GM23338 (cell line): ENCODE results near the gene SLC22A4. TPM values are rescaled to one million over a fixed set of nuclear protein-coding genes. Genes with fewer than 3 reads are reported as not detected.

ENCODE experiments used
- ATAC-seq: fragments of 200-7000 bp; cut with Tn5 transposase; 3 replicates; pipeline ENCODE4 v1.9.1; 2020
- DNase-seq: peaks from one replicate; pipeline ENCODE4 v3.0.0-alpha.2; 2015; ENCODE audit warnings: low spot score
- H2AFZ ChIP-seq: fragments of 200-600 bp; sonication (generic); 2 replicates; pipeline ENCODE4 v1.8.0; 2016; ENCODE audit warnings: antibody characterized with exemption, mild to moderate bottlenecking, moderate library complexity
- H3F3A ChIP-seq: fragments of 200-600 bp; sonication (generic); replicated peaks from 2 replicates; pipeline ENCODE4 v1.8.0; 2017; ENCODE audit warnings: antibody characterized with exemption, mixed run types, low read depth
- H3K27ac ChIP-seq: fragments of 200-600 bp; sonication (generic); 2 replicates; pipeline ENCODE4 v1.6.1; 2016; ENCODE audit warnings: low read depth
- H3K27me3 ChIP-seq: fragments of 200-600 bp; sonication (generic); 2 replicates; pipeline ENCODE4 v1.8.0; 2016; ENCODE audit warnings: mild to moderate bottlenecking, mixed run types, moderate library complexity; ENCODE audit not compliant: insufficient read depth
- H3K36me3 ChIP-seq: fragments of 200-600 bp; sonication (generic); 2 replicates; pipeline ENCODE4 v1.8.0; 2016; ENCODE audit warnings: mild to moderate bottlenecking; ENCODE audit not compliant: insufficient read depth
- H3K4me1 ChIP-seq: fragments of 200-600 bp; sonication (generic); 2 replicates; pipeline ENCODE4 v1.8.0; 2016; ENCODE audit warnings: mild to moderate bottlenecking, moderate library complexity; ENCODE audit not compliant: insufficient read depth
- H3K4me2 ChIP-seq: fragments of 200-600 bp; sonication (generic); 2 replicates; pipeline ENCODE4 v1.7.1; 2017; ENCODE audit warnings: mixed run types
- H3K4me3 ChIP-seq: fragments of 200-600 bp; sonication (generic); 2 replicates; pipeline ENCODE4 v1.6.1; 2016; ENCODE audit warnings: mixed run types
- H3K79me2 ChIP-seq: fragments of 200-600 bp; sonication (generic); replicated peaks from 2 replicates; pipeline ENCODE4 v1.8.0; 2017; ENCODE audit warnings: mild to moderate bottlenecking; ENCODE audit not compliant: insufficient read depth
- H3K9me2 ChIP-seq: fragments of 200-600 bp; sonication (generic); 2 replicates; pipeline ENCODE4 v1.8.0; 2017; ENCODE audit not compliant: insufficient read depth
- H4K20me1 ChIP-seq: fragments of 200-600 bp; sonication (generic); replicated peaks from 2 replicates; pipeline ENCODE4 v1.8.0; 2017; ENCODE audit warnings: mild to moderate bottlenecking; ENCODE audit not compliant: insufficient read depth
- H3K27ac Mint-ChIP-seq: 2 replicates; pipeline ENCODE4 v1.8.0; 2020; ENCODE audit warnings: inconsistent platforms, mild to moderate bottlenecking, moderate library complexity, mixed read lengths
- H3K27me3 Mint-ChIP-seq: 3 replicates; pipeline ENCODE4 v1.8.0; 2022; ENCODE audit warnings: low read depth, mild to moderate bottlenecking, moderate library complexity, mixed read lengths, inconsistent platforms; ENCODE audit not compliant: insufficient read depth, poor library complexity
- H3K36me3 Mint-ChIP-seq: 3 replicates; pipeline ENCODE4 v1.8.0; 2021; ENCODE audit warnings: low read depth, mild to moderate bottlenecking, inconsistent platforms, moderate library complexity, mixed read lengths
- H3K4me1 Mint-ChIP-seq: 3 replicates; pipeline ENCODE4 v1.8.0; 2020; ENCODE audit warnings: mild to moderate bottlenecking, inconsistent platforms, mixed read lengths
- H3K4me3 Mint-ChIP-seq: 3 replicates; pipeline ENCODE4 v1.8.0; 2021; ENCODE audit warnings: moderate library complexity, mild to moderate bottlenecking, inconsistent platforms, mixed read lengths
- H3K9me3 Mint-ChIP-seq: 3 replicates; pipeline ENCODE4 v1.8.0; 2020; ENCODE audit warnings: moderate library complexity, mild to moderate bottlenecking, inconsistent platforms, mixed read lengths
- CREB1 ChIP-seq: fragments of 250-450 bp; sonication (Bioruptor Pico); IDR thresholded peaks from 2 replicates; pipeline ENCODE4 v1.5.0; 2020; ENCODE audit warnings: low read depth, mild to moderate bottlenecking, moderate library complexity
- EZH2phosphoT487 ChIP-seq: fragments of 200-600 bp; sonication (generic); IDR thresholded peaks from one replicate; pipeline ENCODE4 v1.8.1; 2018; ENCODE audit warnings: antibody characterized with exemption; ENCODE audit not compliant: unreplicated experiment
- STAT1 ChIP-seq: IDR thresholded peaks from one replicate; pipeline ENCODE4 v1.6.1; 2016; ENCODE audit warnings: antibody characterized with exemption; ENCODE audit not compliant: unreplicated experiment
- ZNF114 ChIP-seq: fragments of 250-450 bp; sonication (Bioruptor Pico); IDR thresholded peaks from 2 replicates; pipeline ENCODE4 v1.5.0; 2020; ENCODE audit warnings: mild to moderate bottlenecking, moderate library complexity
- ZNF331 ChIP-seq: fragments of 250-450 bp; sonication (Bioruptor Pico); IDR thresholded peaks from 2 replicates; pipeline ENCODE4 v1.5.0; 2020; ENCODE audit warnings: low read depth, mild to moderate bottlenecking, moderate library complexity
- ZNF462 ChIP-seq: fragments of 250-450 bp; sonication (Bioruptor Pico); IDR thresholded peaks from 2 replicates; pipeline ENCODE4 v1.5.0; 2020; ENCODE audit warnings: mild to moderate bottlenecking, moderate library complexity
- polyA plus RNA-seq: library from polyadenylated mRNA; unstranded; fragments of >200 nt; fragmentation: Nextera tagmentation; extraction: Ambion mirVana; gene quantifications from 2 replicates; pipeline ENCODE4 v1.2.1, GENCODE V29; 2016
- total RNA-seq: library from RNA; depleted of rRNA; stranded (reverse); fragments of >200 nt; shearing (Covaris generic); gene quantifications from 2 replicates; pipeline ENCODE4 v1.2.3, GENCODE V29; 2014

SLC22A4 gene
- total and polyA plus RNA-seq, 2 experiments from 2014 or later = 0.28 to 0.40 TPM

- Histone ChIP-seq H3F3A (no peaks in the 10 kb centered on the region), H3K4me3 (no peak overlapping the region), H3K27ac (no peak overlapping the region), H3K79me2 (no peaks in the 10 kb centered on the region), H3K9me2 (0 out of 2 replicates have a peak, but pooled peaks cover 10% of the 10 kb centered on the region), H3K4me1 (peaks cover 12% of the 10 kb centered on the region), H3K36me3 (no peaks in the 10 kb centered on the region; the same call in 1 of the 2 replicates), H4K20me1 (no peaks in the 10 kb centered on the region), H3K27me3 (no peaks in the 10 kb centered on the region), H3K4me2 (peak overlapping the region; percentile 66), H2AFZ (peak overlapping the region; percentile 8)
- Mint-ChIP-seq H3K36me3 (peaks cover 16% of the 10 kb centered on the region), H3K9me3 (peaks cover 16% of the 10 kb centered on the region), H3K27ac (no peak overlapping the region; the same call in 1 of the 2 replicates), H3K4me1 (peaks cover 9% of the 10 kb centered on the region), H3K4me3 (no peak overlapping the region), H3K27me3 (peaks cover 4% of the 10 kb centered on the region)
- ATAC-seq (peak; percentile 88), DNase-seq (peak; percentile 47)
- TF ChIP-seq ZNF331 (CRISPR knock-in tag) (no peak), ZNF462 (CRISPR knock-in tag) (0 out of 2 replicates have a peak, but pooled peaks have one; percentile 22)
Observed at GRCh38 chr5:132354381-132355139, 60.4 kb downstream of the SLC22A4 start.

GRCh38 chr5:132355140-132355765 lies 61.1 kb downstream of the SLC22A4 start:
- Histone ChIP-seq H4K20me1 (no peaks in the 10 kb centered on the region), H3K36me3 (no peaks in the 10 kb centered on the region), H3K9me2 (0 out of 2 replicates have a peak, but pooled peaks cover 10% of the 10 kb centered on the region), H3K27ac (no peak overlapping the region), H3K4me1 (peaks cover 12% of the 10 kb centered on the region), H2AFZ (peak overlapping the region; percentile 8), H3K4me3 (no peak overlapping the region), H3K4me2 (peak overlapping the region; percentile 66), H3K79me2 (no peaks in the 10 kb centered on the region), H3K27me3 (no peaks in the 10 kb centered on the region), H3F3A (no peaks in the 10 kb centered on the region)
- H3K4me1 Mint-ChIP-seq = peaks cover 9% of the 10 kb centered on the region
- peaks cover 9% of the 10 kb centered on the region; the same call in 2 of the 3 replicates for H3K36me3 Mint-ChIP-seq
- DNase-seq = no peak
- H3K27me3 Mint-ChIP-seq = peaks cover 4% of the 10 kb centered on the region
- no peak overlapping the region for H3K27ac Mint-ChIP-seq
- peaks cover 10% of the 10 kb centered on the region for H3K9me3 Mint-ChIP-seq
- no peak for ATAC-seq
- H3K4me3 Mint-ChIP-seq = no peak overlapping the region
- TF ChIP-seq CREB1 (CRISPR knock-in tag) (no peak), EZH2phosphoT487 (no peak), ZNF331 (CRISPR knock-in tag) (no peak), STAT1 (no peak), ZNF114 (no peak)
